K562 (cell line): ENCODE measurements around the gene ARHGAP22. TPM values are rescaled to one million over a fixed set of nuclear protein-coding genes. Genes with fewer than 3 reads are reported as not detected.

Experiments used
- ATAC-seq: fragments of 200-7000 bp; cut with Tn5 transposase; 3 replicates; pipeline ENCODE4 v1.9.1; 2020; ENCODE audit warnings: moderate library complexity
- BruUV-seq: library from RNA; stranded (reverse); fragments of 400-500 nt; replicated peaks from 2 replicates; lab custom pipeline; 2021; lab: Mats Ljungman, UMichigan
- CTCF ChIA-PET: fragments of 300-600 bp; formaldehyde crosslinking; extraction: SDS; loops from one replicate; lab custom pipeline; 2021; ENCODE audit warnings: low intra/inter-chr PET ratio; lab: Yijun Ruan, JAX
- POLR2A ChIA-PET: fragments of 300-600, 350-650 bp; sonication (Branson Sonifier 250); formaldehyde crosslinking; extraction: SDS; loops from one replicate; lab custom pipeline; 2021; ENCODE audit warnings: antibody characterized with exemption, inconsistent platforms; lab: Yijun Ruan, JAX
- DNase-seq, 4 experiments: peaks; one replicate each; pipeline versions ENCODE4 v3.0.0 to v3.0.0-alpha.2; 2011 to 2018; ENCODE audit warnings: low spot score in 3 of 4, mixed read lengths in 3 of 4; ENCODE audit errors: extremely low read depth in 1 of 4
- FAIRE-seq: peaks from 2 replicates; lab custom pipeline; 2011; peaks lifted over from hg19 to GRCh38; lab: Jason Lieb, UNC
- H2AFZ ChIP-seq: 2 replicates; pipeline ENCODE4 v1.6.0; 2011; ENCODE audit warnings: low read depth, low read length, control low read depth, inconsistent platforms
- H3K27ac ChIP-seq: fragments of 200-600 bp; 3 replicates; pipeline ENCODE4 v1.8.0; 2011; ENCODE audit warnings: low read depth, mild to moderate bottlenecking, control low read depth, inconsistent platforms, low read length, moderate library complexity, mixed read lengths; ENCODE audit errors: extremely low read depth
- H3K27me3 ChIP-seq, 2 experiments: fragments of 300-600 bp in 1 of 2; 2 replicates in 1 of 2; 3 replicates in 1 of 2; pipeline versions ENCODE4 v1.6.0 to v1.8.0; 2011; ENCODE audit warnings: inconsistent platforms in 2 of 2, low read length in 2 of 2, mild to moderate bottlenecking in 1 of 2, mixed read lengths in 1 of 2, moderate library complexity in 1 of 2; ENCODE audit not compliant: control insufficient read depth in 2 of 2, insufficient read depth in 2 of 2
- H3K36me3 ChIP-seq: fragments of 300-600 bp; 3 replicates; pipeline ENCODE4 v1.8.0; 2011; ENCODE audit warnings: mild to moderate bottlenecking, low read length, inconsistent platforms; ENCODE audit not compliant: control insufficient read depth, insufficient read depth
- H3K4me1 ChIP-seq, 2 experiments: fragments of 200-600 bp in 1 of 2; replicated peaks in 1 of 2; 2 replicates in 1 of 2; 3 replicates in 1 of 2; pipeline versions ENCODE4 v1.5.1 to v1.8.0; 2011; ENCODE audit warnings: inconsistent platforms in 2 of 2, low read length in 2 of 2, mild to moderate bottlenecking in 1 of 2, mixed read lengths in 1 of 2, moderate library complexity in 1 of 2; ENCODE audit not compliant: control insufficient read depth in 2 of 2, insufficient read depth in 2 of 2
- H3K4me2 ChIP-seq: 2 replicates; pipeline ENCODE4 v1.6.1; 2011; ENCODE audit warnings: low read length, control low read depth, inconsistent platforms, mixed read lengths; ENCODE audit not compliant: insufficient read depth
- H3K4me3 ChIP-seq: fragments of 200-600 bp; sonication (generic), shearing (Covaris generic); 2 replicates; pipeline ENCODE4 v1.5.1; 2016; ENCODE audit warnings: control low read depth, inconsistent platforms
- H3K79me2 ChIP-seq: fragments of 200-600 bp; 3 replicates; pipeline ENCODE4 v1.8.0; 2011; ENCODE audit warnings: low read length, inconsistent platforms; ENCODE audit not compliant: control insufficient read depth, insufficient read depth
- H3K9ac ChIP-seq, 2 experiments: 2 replicates each; pipeline versions ENCODE4 v1.6.0 to v1.6.1; 2011; ENCODE audit warnings: low read depth in 2 of 2, low read length in 2 of 2, control low read depth in 1 of 2, inconsistent platforms in 1 of 2, mild to moderate bottlenecking in 1 of 2, mixed read lengths in 1 of 2; ENCODE audit not compliant: insufficient read depth in 1 of 2
- H3K9me1 ChIP-seq: one replicate; pipeline ENCODE4 v1.6.0; 2011; ENCODE audit warnings: inconsistent platforms, mild to moderate bottlenecking, low read length, moderate library complexity; ENCODE audit not compliant: control insufficient read depth, insufficient read depth
- H3K9me3 ChIP-seq: replicated peaks from 2 replicates; pipeline ENCODE4 v1.5.1; 2011; ENCODE audit warnings: low read depth, low read length, inconsistent platforms; ENCODE audit not compliant: control insufficient read depth, insufficient read depth
- H4K20me1 ChIP-seq: replicated peaks from 2 replicates; pipeline ENCODE4 v1.6.1; 2011; ENCODE audit warnings: low read length, inconsistent platforms, mixed read lengths; ENCODE audit not compliant: control insufficient read depth, insufficient read depth
- CSDE1 ChIP-seq, 2 experiments: fragments of 450-650 bp; IDR thresholded peaks; 2 replicates each; pipeline ENCODE4 v1.6.1; 2016; ENCODE audit warnings: mild to moderate bottlenecking in 1 of 2
- HMGN3 ChIP-seq: IDR thresholded peaks from 2 replicates; pipeline ENCODE4 v1.6.1; 2011; ENCODE audit warnings: borderline replicate concordance, low read depth, mild to moderate bottlenecking, mixed read lengths, low read length; ENCODE audit not compliant: insufficient read length; ENCODE audit errors: extremely low read depth
- PCBP2 ChIP-seq: fragments of 200-400 bp; formaldehyde crosslinking; IDR thresholded peaks from 2 replicates; pipeline ENCODE4 v1.6.1; 2018; ENCODE audit warnings: low read length, low read depth, mild to moderate bottlenecking, moderate library complexity; ENCODE audit not compliant: poor library complexity, severe bottlenecking
- PHF21A ChIP-seq: fragments of 450-650 bp; IDR thresholded peaks from 2 replicates; pipeline ENCODE4 v1.6.1; 2017; ENCODE audit warnings: low read depth, borderline replicate concordance
- TFAP4 ChIP-seq: sonication (generic); formaldehyde crosslinking; IDR thresholded peaks from 2 replicates; pipeline ENCODE4 v1.8.0; 2022; ENCODE audit warnings: missing genetic modification reagents, mild to moderate bottlenecking, moderate library complexity, borderline replicate concordance
- TOE1 ChIP-seq, 2 experiments: fragments of 450-650 bp in 1 of 2; sonication (generic) in 1 of 2; formaldehyde crosslinking in 1 of 2; IDR thresholded peaks; 2 replicates each; pipeline versions ENCODE4 v1.7.1 to v1.8.0; 2016 to 2022; ENCODE audit warnings: borderline replicate concordance in 2 of 2, mild to moderate bottlenecking in 2 of 2, antibody characterized with exemption in 1 of 2, inconsistent platforms in 1 of 2, low read depth in 1 of 2, missing genetic modification reagents in 1 of 2, moderate library complexity in 1 of 2
- ZBTB8A ChIP-seq: fragments of 450-650 bp; IDR thresholded peaks from 2 replicates; pipeline ENCODE4 v1.6.1; 2018; ENCODE audit warnings: mild to moderate bottlenecking, moderate library complexity; ENCODE audit not compliant: partially characterized antibody
- ZNF609 ChIP-seq: sonication (generic); formaldehyde crosslinking; IDR thresholded peaks from 2 replicates; pipeline ENCODE4 v1.8.1; 2023; ENCODE audit warnings: missing genetic modification reagents, mild to moderate bottlenecking, borderline replicate concordance
- ZNF740 ChIP-seq, 3 experiments: fragments of 200-800 bp in 1 of 3; sonication (Bioruptor generic) in 1 of 3; sonication (generic) in 1 of 3; formaldehyde crosslinking in 1 of 3; IDR thresholded peaks; 2 replicates each; pipeline versions ENCODE4 v1.6.1 to v1.8.0; 2016 to 2022; ENCODE audit warnings: mild to moderate bottlenecking in 2 of 3, missing compliant biosample characterization in 2 of 3, missing genetic modification characterization in 2 of 3, missing genetic modification reagents in 1 of 3
- WGBS: fragments of 100-300 bp; shearing (Covaris generic); methylation state at CpG from one replicate; pipeline ENCODE4 v1.1.6; 2016; ENCODE audit warnings: low coverage, mixed read lengths; ENCODE audit not compliant: insufficient coverage; ENCODE audit errors: missing lambda C conversion rate; 5-methylcytosine and 5-hydroxymethylcytosine counted together
- in situ Hi-C: fragments of 300-500 bp; cut with MboI; formaldehyde crosslinking; loops from 4 replicates; pipeline ENCODE4 v1.15.0; 2018; ENCODE audit warnings: inconsistent platforms, mixed read lengths
- intact Hi-C: fragments of 100-400 bp; cut with micrococcal nuclease; formaldehyde crosslinking; loops from 2 replicates; pipeline ENCODE4 v1.14.2; 2022
- polyA plus RNA-seq, 8 experiments: library from polyadenylated mRNA; depleted of rRNA in 4 of 8; stranded (reverse) in 5 of 8; unstranded in 3 of 8; fragments of >200 nt; fragmentation: Nextera tagmentation in 2 of 8; fragmentation: Illumina TruSeq in 1 of 8; extraction: Ambion mirVana in 2 of 8; extraction: Trizol in 1 of 8; gene quantifications; 2 replicates each; pipeline versions ENCODE4 v1.2.1 to v1.2.3, GENCODE V29; 2011 to 2014; ENCODE audit warnings: inconsistent platforms in 1 of 8, missing spikeins in 1 of 8
- total RNA-seq, 7 experiments: library from RNA; depleted of rRNA in 6 of 7; stranded (reverse); fragments of >200 nt in 6 of 7; fragmentation: Illumina TruSeq in 2 of 7; extraction: Trizol in 2 of 7; gene quantifications; 2 replicates each; pipeline versions ENCODE4 v1.2.1 to v1.2.3, GENCODE V29; 2011 to 2021; ENCODE audit warnings: low replicate concordance in 1 of 7

The ARHGAP22 gene
- total and polyA plus RNA-seq, 9 of the 15 experiments (the other 6 are each of a cell fraction or from before 2014, with no cell fraction given), result 1.3 to 28.1 (median 12.7) TPM

- TF ChIP-seq ZNF609, result no peak
- TF ChIP-seq, all 486 proteins: peak for 90
Measured at GRCh38 chr10:48456361-48456804, 148.5 kb downstream of the ARHGAP22 start (continued).

GRCh38 chr10:48455392-48456151, 149.3 kb downstream of the ARHGAP22 start:
- in situ Hi-C loops, result no loop called here
- H3K27ac ChIP-seq, result peak overlapping the region; percentile 62; the same call in 2 of the 3 replicates
- peaks cover 47 to 71% of the 10 kb centered on the region in 2 experiments for H3K4me1 ChIP-seq
- FAIRE-seq (no peak), ATAC-seq (no peak), DNase-seq (no peak)
- H3K4me2 ChIP-seq, result no peak overlapping the region
- no peak overlapping the region for H2AFZ ChIP-seq
- WGBS, result 92% methylated on average over 15 of the region's 15 CpGs
- peaks cover 14% of the 10 kb centered on the region; the same call in 2 of the 3 replicates for H3K79me2 ChIP-seq
- no peaks in the 10 kb centered on the region for H3K27me3 ChIP-seq
- H3K9me1 ChIP-seq, result no peaks in the 10 kb centered on the region
- no peak overlapping the region for H3K4me3 ChIP-seq
- CTCF ChIA-PET, result no interaction called here
- POLR2A ChIA-PET, result interaction anchor here (0.6 to 3.0 kb wide), 5 partner anchors 10 to 168 kb away, joined by 3 to 17 read pairs (median 3); no protein-coding TSS in a partner anchor
- H3K36me3 ChIP-seq, result peaks cover 58% of the 10 kb centered on the region; the same call in 2 of the 3 replicates
- no TSS peak for BruUV-seq
- intact Hi-C loops, result loop anchor here (2.0 kb wide), 1 partner anchor 15 kb away; no protein-coding TSS in a partner anchor
- no peaks in the 10 kb centered on the region for H4K20me1 ChIP-seq
- H3K9me3 ChIP-seq, result no peaks in the 10 kb centered on the region
- peak overlapping the region; percentile 11 to 82; a peak in 3 of 4 replicates for H3K9ac ChIP-seq
- TF ChIP-seq PCBP2 (no peak), CSDE1 (IDR thresholded peaks at IDR 0.05) (no peak), PHF21A (no peak), ZBTB8A (no peak), TFAP4 (CRISPR knock-in tag) (peak; percentile 14; the same call in 1 of the 2 replicates), TOE1 (IDR thresholded peaks at IDR 0.05; ENCODE audit: borderline replicate concordance) (no peak), TOE1 (CRISPR knock-in tag; IDR thresholded peaks at IDR 0.05; ENCODE audit: borderline replicate concordance, low read depth) (no peak), HMGN3 (peak; percentile 11), ZNF740 (CRISPR knock-in tag; IDR thresholded peaks at IDR 0.05) (0 out of 2 replicates have a peak, but pooled peaks have one; percentile 35), ZNF740 (tag; IDR thresholded peaks at IDR 0.05) (no peak)
